ENCODE measurements around the gene NDOR1.

- TF ChIP-seq CTCF (IDR thresholded peaks at IDR 0.05; ENCODE audit: extremely low read depth in 1 of 2, insufficient read depth in 1 of 2, low read depth in 1 of 2, low read length in 2 of 2) (no peak), MAX (IDR thresholded peaks at IDR 0.05; ENCODE audit: insufficient read depth, insufficient read length) (no peak)
Measured at GRCh38 chr9:137179761-137180160, 25.7 kb upstream of the NDOR1 start.

Data from endothelial cell of umbilical vein (primary cell).